Brain pericyte (primary cell): ENCODE data around the gene SLC22A1.

Experiments used
- DNase-seq: peaks from one replicate; pipeline ENCODE4 v3.0.0-alpha.2; 2012; ENCODE audit warnings: low read depth, low spot score

Gene SLC22A1

GRCh38 chr6:160173806-160174527, 52.4 kb downstream of the SLC22A1 start:
- no peak for DNase-seq

- DNase-seq = no peak
These were observed 53.1 kb downstream of the SLC22A1 start for GRCh38 chr6:160174681-160175080.

- no peak for DNase-seq
These were observed 55.6 kb downstream of the SLC22A1 start for GRCh38 chr6:160177220-160177619.

GRCh38 chr6:160178271-160178670, 56.7 kb downstream of the SLC22A1 start:
- DNase-seq = no peak

DNA sequence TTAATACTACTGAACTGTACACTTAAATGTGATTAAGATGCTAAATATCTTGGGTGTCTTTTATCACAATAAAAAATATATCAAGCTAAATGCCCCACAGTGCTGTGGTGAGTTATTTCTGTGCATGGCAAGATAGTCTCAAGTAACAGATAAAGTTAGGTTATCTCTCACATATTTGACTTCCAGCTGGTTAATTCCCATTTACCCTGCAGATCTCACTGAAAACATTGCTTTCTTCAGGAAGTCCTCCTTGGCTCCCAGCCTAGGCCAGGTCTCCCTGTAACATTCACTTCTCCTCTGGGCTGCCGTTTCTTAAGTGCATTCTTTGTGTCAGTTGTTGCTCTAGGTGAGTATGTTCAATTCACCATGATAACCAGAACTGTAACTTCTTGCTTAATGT, 59.1 kb downstream of the SLC22A1 start:
- DNase-seq = no peak

DNA sequence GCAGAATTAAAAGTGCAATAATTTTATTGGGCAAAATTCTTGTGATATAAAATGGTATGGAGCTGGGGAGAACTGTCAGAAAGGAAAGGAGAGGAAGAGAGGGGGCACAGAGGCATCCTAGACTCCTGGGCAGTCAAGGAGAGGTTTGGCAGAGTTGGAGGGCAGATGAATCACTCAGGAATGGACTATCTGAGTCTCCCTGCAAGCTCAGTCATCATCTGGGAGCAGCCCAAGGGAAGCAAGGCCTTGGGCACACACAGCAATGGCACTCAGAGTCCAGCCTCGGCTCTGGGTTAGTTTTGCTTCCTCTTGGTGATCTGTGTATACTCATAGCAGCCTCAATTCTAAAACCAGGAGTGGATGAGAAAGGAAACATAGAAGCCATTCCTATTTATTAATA, 67.2 kb downstream of the SLC22A1 start:
- DNase-seq = no peak

GRCh38 chr6:160190081-160190480, 68.5 kb downstream of the SLC22A1 start:
- DNase-seq = no peak

DNA sequence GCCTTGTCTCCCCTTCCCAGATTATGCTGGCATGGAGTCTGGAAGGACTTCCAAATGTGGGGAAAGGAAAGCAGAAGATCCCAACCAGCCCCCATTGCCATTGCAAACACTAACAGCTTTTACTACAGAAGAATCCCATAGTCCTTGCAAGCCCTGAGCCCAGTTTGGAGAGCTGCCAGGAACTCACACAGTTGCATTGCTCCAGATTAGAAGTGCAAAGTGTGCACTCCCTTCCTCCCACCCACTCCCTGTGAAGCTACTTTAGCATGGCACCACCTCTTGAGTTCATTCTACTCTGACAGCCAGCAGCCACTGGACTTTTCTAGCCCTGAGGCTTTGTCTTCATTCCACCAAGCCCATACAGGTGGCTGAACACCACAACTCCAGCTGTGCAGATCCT, 69.4 kb downstream of the SLC22A1 start:
- no peak for DNase-seq

DNA sequence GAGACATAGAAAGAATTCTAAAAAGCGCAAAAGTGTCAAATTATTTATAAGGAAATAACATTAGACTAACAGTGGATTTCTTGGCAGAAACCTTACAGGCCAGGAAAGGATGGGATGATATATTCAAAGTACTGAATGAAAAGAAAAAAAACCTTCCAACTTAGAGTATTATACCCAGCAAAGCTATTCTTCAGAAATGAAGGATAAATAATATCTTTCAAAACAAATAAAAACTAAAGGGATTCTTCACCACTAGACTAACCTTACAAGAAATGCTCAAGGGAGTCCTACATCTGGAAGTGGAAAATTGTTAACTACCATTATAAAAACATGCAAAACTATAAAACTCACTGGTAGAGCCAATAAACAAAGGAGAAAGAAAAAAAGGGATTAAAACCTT, 71.2 kb downstream of the SLC22A1 start:
- DNase-seq = no peak

DNA sequence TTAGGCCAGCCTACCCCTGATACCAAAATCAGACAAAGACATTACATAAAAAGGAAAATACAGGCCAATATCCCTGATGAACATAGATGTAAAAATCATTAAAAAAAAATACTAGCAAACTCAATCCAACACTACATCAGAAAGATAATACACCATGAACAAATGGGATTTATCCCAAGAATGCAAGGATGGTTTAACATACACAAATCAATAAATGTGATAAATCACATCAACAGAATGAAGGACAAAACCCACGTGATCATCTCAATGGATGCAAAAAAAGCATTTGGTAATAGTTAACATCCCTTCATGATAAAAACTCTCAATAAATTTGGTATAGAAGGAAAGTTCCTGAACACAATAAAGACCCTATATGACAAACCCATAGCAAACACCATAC, 73.2 kb downstream of the SLC22A1 start:
- no peak for DNase-seq

GRCh38 chr6:160197662-160198061, 76.0 kb downstream of the SLC22A1 start:
- no peak for DNase-seq

- DNase-seq = no peak
These were observed 77.1 kb downstream of the SLC22A1 start for GRCh38 chr6:160198606-160199211.

DNA sequence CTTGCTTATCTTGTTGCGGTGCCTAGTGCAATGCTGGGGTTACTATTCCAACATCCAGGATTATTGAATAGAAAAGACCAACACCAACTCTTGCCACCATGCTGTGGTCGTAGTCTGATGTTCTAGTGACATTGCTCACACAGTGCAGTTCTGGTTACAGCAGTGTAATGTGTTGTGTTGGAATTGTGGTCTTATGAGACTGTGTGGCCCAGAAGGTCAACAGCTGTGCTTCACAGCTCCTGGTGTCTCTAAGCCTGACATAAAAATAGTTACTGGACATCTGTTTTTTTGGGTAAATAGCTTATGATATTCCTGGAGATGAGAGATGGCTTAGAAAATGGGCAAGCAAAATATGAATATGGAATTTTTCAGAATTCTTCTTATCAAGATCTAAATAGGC, 79.4 kb downstream of the SLC22A1 start:
- no peak for DNase-seq

- no peak for DNase-seq
These were observed 80.8 kb downstream of the SLC22A1 start for GRCh38 chr6:160202411-160202810.

GRCh38 chr6:160203076-160203475, 81.5 kb downstream of the SLC22A1 start:
- no peak for DNase-seq

DNA sequence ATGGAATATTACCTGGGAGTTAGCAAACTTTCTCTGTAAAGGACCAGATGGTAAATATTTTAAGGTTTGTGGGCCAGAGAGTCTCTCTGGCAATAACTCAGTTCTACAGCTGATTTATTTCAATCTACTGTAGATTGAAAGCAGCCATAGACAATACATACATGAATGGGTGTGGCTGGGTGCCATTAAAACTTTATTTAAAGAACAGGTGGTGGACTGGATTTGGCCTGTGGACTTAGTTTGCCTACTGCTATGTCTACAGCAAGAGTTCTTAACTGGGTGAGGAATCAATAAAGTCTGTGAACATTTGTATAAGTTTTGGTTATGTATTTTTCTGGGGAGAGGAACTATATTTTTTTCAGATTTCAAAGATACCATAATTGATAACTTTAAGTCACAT, 81.9 kb downstream of the SLC22A1 start:
- DNase-seq = no peak

DNA sequence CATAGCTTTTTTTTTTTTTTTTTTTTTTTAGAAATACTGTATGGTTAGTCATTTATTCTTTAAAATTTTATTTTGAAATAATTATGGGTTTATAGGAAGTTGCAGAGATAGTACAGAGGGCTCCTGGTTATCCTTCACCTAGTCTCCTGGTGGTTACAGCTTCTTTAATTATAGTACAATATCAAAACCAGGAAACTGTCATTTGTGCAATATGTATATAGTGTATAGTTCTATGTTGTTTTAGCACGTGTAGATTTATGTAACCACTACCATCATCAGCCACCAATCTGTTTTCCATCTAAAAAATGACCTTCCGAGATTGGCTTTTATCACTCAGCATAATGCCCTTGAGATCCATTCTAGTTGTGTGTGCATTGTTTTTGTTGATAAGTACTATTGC, 82.3 kb downstream of the SLC22A1 start:
- DNase-seq = no peak

DNA sequence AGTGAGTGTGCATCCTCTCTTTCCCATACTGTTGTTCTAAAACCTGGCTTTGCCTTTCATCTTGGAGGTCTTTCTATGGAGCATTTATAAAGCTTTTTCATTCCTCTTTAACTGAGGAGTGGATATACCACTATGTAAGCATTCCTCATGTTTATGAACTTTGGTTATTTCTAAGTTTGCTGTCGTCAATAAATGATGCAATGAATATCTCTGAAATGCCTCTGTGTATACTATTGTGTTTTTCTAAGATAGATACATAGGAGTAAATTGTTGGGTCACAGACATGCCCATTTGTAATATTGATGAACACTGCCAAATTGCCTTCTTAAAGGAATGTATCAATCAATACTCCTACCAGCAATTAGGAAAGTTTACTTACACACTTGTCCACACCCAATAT, 83.1 kb downstream of the SLC22A1 start:
- no peak for DNase-seq

DNA sequence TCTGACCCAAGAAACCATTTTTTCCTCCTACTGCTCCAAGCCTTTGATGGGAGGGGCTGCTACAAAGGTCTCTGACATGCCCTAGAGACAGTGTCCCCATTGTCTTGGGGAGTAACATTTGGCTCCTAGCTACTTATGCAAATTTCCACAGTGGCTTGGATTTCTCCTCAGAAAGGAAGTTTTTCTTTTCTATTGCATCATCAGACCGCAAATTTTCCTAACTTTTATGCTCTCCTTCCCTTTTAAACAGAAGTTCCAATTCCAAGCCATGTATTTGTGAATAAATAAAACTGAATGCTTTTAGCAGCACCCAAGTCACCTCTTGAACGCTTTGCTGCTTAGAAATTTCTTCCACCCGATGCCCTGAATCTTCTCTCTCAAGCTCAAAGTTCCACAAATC, 86.0 kb downstream of the SLC22A1 start:
- DNase-seq = no peak
